ENCODE measurements around the gene DCUN1D2.
A peak's percentile ranks its signal among the peaks of the same experiment; 100 is the strongest.
"Not testable (repeated sequence)": the region's sequence is repeated elsewhere in the genome, so short reads cannot be mapped to it uniquely, and the experiment has no call there.

The DCUN1D2 gene

DNA sequence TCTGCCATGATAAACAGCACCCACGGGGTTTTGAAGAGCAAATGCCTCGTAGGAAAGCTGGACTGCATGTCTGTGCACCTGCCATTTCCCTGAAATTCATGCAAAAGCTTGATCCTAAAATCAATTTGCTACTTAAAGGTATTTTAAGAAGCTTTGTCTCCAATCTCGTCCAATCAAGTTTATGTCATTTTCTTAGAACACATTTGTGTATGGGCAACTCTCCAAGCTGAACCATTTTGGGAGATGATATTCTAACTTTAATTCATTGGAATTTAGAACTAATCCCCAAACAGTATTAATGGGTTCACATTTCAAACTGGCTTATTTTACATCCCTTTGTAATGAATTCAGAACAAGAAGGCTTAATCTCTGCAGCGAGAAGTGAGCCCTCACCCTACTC lies 38.0 kb downstream of the DCUN1D2 start:
- H3K4me3 ChIP-seq (ENCODE audit: low read depth, low read length) = no peak overlapping the region
- TF ChIP-seq, protein P1, sequence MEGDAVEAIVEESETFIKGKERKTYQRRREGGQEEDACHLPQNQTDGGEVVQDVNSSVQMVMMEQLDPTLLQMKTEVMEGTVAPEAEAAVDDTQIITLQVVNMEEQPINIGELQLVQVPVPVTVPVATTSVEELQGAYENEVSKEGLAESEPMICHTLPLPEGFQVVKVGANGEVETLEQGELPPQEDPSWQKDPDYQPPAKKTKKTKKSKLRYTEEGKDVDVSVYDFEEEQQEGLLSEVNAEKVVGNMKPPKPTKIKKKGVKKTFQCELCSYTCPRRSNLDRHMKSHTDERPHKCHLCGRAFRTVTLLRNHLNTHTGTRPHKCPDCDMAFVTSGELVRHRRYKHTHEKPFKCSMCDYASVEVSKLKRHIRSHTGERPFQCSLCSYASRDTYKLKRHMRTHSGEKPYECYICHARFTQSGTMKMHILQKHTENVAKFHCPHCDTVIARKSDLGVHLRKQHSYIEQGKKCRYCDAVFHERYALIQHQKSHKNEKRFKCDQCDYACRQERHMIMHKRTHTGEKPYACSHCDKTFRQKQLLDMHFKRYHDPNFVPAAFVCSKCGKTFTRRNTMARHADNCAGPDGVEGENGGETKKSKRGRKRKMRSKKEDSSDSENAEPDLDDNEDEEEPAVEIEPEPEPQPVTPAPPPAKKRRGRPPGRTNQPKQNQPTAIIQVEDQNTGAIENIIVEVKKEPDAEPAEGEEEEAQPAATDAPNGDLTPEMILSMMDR (IDR thresholded peaks at IDR 0.05; ENCODE audit: borderline replicate concordance, insufficient read depth, low read depth, low read length) = no peak

DNA sequence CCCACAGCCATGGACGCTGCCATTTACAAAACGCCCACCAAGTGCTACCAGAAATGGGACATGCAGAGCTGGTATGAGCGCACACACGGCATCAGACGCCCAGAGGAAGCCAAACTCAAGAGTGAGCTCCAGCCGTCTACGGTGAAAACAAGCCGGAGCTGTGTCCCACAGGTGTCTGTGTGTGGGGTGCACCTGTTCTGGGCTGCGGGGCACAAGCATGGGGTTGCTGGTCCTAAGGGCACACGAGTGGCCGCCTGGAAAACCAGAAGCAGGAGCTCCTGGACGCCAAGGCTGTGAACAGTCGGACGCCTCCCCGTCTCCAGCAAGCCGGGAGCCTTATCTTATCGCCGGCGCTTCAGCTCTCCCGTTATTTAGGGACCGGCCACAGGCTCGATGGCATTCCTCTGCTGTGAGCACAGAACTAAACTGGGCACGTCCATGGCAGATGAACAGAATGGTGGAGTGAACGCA lies 38.5 kb downstream of the DCUN1D2 start:
- TF ChIP-seq, protein P1 (IDR thresholded peaks at IDR 0.05; ENCODE audit: borderline replicate concordance, insufficient read depth, low read depth, low read length) = no peak
- no peak overlapping the region for H3K4me3 ChIP-seq (ENCODE audit: low read depth, low read length)

DNA sequence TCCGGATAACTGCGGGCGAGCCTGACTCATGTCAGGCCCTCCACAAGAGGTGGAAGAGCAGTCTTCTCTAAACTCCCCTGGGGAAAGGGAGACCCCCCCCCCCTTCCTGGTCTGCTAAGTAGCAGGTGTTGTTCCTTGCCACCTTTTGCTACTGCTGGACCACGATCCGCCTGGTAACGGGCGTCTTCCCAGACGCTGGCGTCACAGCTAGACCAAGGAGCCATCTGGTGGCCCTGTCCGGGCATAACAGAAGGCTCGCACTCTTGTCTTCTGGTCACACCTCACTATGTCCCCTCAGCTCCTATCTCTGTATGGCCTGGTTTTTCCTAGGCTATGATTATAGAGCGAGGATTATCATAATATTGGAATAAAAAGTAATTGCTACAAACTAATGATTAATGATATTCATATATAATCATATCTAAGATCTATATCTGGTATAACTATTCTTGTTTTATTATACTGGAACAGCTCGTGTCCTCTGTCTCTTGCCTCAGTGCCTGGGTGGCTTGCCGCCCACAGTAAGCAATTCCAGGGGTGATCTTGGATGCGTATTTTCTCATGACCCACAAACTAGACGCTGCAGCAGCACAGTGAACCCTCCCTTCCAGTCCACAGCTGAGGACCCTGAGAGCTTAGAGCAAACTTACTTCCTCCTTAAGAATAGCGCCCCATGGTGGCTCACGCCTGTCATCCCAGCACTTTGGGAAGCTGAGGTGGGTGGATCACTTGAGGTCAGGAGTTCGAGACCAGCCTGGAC lies 39.5 kb downstream of the DCUN1D2 start:
- TF ChIP-seq, protein P1 (IDR thresholded peaks at IDR 0.05; ENCODE audit: borderline replicate concordance, insufficient read depth, low read depth, low read length) = 0 out of 2 replicates have a peak, but pooled peaks have one; percentile 15
- not testable (repeated sequence) for H3K4me3 ChIP-seq (ENCODE audit: low read depth, low read length)

DNA sequence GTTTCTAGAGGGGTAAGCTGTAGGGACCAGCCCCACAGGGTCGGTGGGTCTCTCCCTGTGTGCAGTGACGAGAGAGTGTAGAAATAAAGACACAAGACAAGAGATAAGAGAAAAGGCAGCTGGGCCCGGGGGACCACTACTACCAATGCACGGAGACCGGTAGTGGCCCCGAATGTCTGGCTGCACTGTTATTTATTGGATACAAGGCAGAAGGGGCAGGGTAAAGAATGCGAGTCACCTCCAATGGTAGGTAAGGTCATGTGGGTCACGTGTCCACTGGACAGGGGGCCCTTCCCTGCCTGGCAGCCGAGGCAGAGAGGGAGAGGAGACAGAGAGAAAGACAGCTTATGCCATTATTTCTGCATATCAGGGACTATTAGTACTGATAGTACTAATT lies 40.2 kb downstream of the DCUN1D2 start:
- H3K4me3 ChIP-seq (ENCODE audit: low read depth, low read length) = not testable (repeated sequence)

DNA sequence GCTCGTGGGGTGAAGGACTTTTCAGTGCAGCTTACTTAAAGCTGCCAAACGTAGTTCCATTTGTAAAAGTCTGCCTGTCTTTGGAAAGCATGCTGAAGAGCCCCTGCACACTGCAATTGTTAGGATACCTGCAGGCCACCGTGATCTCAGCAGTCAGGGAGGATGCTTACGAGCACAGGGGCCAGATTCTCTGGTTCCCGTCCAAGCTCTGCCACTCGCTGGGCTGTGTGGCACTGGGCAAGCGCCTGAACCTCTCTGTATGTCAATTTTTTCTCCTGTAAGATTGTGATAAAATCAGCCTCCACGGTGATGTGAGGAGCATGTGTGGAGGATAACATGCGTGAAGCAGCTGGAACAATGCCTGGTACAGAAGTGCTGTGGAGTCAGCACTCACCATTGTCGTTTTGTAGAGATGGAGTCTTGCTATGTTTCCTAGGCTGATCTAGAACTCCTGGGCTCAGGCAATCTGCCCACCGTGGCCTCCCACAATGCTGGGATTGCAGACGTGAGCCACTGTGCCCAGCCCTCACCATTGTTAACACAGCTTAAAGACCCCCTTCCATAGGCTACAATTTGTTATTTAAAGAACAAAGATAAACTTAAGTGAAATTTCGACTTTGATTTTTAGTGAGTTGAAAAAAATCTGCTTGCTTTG lies 40.7 kb downstream of the DCUN1D2 start:
- H3K4me3 ChIP-seq (ENCODE audit: low read depth, low read length) = no peak overlapping the region
- TF ChIP-seq, protein P1 (IDR thresholded peaks at IDR 0.05; ENCODE audit: borderline replicate concordance, insufficient read depth, low read depth, low read length) = no peak

DNA sequence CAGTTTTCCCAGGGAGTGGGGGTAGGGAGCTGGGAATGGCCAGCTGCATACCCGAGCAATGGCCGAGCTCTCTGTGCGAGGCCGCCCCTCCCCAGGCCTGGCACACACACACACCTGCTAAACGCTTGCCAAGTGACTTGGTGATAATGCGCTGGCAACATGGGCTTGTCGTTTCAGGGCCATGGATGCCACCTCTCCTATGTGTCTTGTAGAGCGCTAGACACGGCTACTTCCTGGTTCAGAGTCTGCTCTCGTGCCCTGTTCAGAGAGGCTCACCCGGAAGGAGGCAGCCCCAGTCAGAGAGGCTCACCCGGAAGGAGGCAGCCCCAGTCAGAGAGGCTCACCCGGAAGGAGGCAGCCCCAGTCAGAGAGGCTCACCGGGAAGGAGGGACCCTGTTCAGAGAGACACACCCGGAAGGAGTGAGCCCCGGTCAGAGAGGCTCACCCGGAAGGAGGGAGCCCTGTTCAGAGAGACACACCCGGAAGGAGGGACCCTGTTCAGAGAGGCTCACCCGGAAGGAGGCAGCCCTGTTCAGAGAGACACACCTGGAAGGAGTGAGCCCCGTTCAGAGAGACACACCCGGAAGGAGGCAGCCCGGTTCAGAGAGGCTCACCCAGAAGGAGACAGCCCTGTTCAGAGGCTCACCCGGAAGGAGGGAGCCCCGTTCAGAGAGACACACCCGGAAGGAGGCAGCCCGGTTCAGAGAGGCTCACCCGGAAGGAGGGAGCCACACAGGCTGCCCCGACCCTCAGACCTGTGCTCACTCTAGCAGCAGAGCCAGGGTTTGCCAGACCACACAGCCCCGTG lies 41.4 kb downstream of the DCUN1D2 start:
- TF ChIP-seq, protein P1 (IDR thresholded peaks at IDR 0.05; ENCODE audit: borderline replicate concordance, insufficient read depth, low read depth, low read length) = no peak
- H3K4me3 ChIP-seq (ENCODE audit: low read depth, low read length) = no peak overlapping the region

DNA sequence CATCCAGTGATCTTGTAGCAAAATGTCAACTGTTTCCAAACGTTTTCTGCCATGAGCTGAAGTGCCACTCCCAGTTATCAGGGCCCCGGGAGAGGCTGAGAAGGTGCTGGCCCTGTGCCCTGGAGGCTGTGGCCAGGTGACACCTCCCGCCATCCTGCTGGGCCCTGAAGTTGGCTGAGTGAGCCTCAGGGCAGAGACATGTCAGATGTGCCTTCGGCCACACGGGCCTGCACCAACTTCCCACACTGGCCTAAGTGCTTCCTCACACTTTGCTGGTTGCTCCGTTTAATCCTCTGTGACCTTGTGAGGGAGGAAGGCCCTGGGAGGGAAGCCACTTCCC lies 42.0 kb downstream of the DCUN1D2 start:
- TF ChIP-seq, protein P1 (IDR thresholded peaks at IDR 0.05; ENCODE audit: borderline replicate concordance, insufficient read depth, low read depth, low read length) = no peak
- H3K4me3 ChIP-seq (ENCODE audit: low read depth, low read length) = no peak overlapping the region
